HCT116 (cell line): ENCODE measurements around the gene TOM1L1. TPM values are rescaled to one million over a fixed set of nuclear protein-coding genes. Genes with fewer than 3 reads are reported as not detected.

Experiments used
- ATAC-seq: fragments of 200-7000 bp; cut with Tn5 transposase; 2 replicates; pipeline ENCODE4 v1.9.1; 2020; ENCODE audit warnings: mild to moderate bottlenecking, moderate library complexity
- BruUV-seq: library from RNA; stranded (reverse); fragments of 400-500 nt; replicated peaks from 2 replicates; lab custom pipeline; 2021; lab: Mats Ljungman, UMichigan
- CTCF ChIA-PET: fragments of 300-600 bp; sonication (Branson Sonifier 250); formaldehyde crosslinking; loops from one replicate; lab custom pipeline; 2021; ENCODE audit warnings: antibody characterized with exemption; lab: Charles Lee
- POLR2A ChIA-PET: fragments of 300-600, 350-600 bp; sonication (Branson Sonifier 250); formaldehyde crosslinking; loops from one replicate; lab custom pipeline; 2021; ENCODE audit warnings: antibody characterized with exemption; lab: Charles Lee
- RAD21 ChIA-PET, 2 experiments: fragments of 300-600 bp; sonication (Branson Sonifier 250); formaldehyde crosslinking; loops; one replicate each; lab custom pipeline; 2023; ENCODE audit warnings: low total read pairs in 2 of 2; ENCODE audit not compliant: uncharacterized antibody in 2 of 2, unreplicated experiment in 2 of 2, low non-redundant PET in 1 of 2; lab: Charles Lee
- DNase-seq: peaks from one replicate; pipeline ENCODE4 v3.0.0-alpha.2; 2010; ENCODE audit warnings: low read depth, low spot score
- H2AFZ ChIP-seq: fragments of 200-600 bp; shearing (Covaris generic), sonication (generic); 2 replicates; pipeline ENCODE4 v1.6.1; 2017; ENCODE audit warnings: low read depth, mixed run types, mixed read lengths, antibody characterized with exemption, low read length; ENCODE audit not compliant: poor library complexity, severe bottlenecking
- H3K27ac ChIP-seq: 2 replicates; pipeline ENCODE4 v1.5.1; 2012; ENCODE audit warnings: low read depth, low read length
- H3K27me3 ChIP-seq: fragments of 200-600 bp; sonication (generic); 2 replicates; pipeline ENCODE4 v1.6.1; 2016; ENCODE audit warnings: mixed run types, low read length, mixed read lengths; ENCODE audit not compliant: insufficient read depth
- H3K36me3 ChIP-seq, 2 experiments: fragments of 200-500 bp in 1 of 2; fragments of 200-600 bp in 1 of 2; sonication (Bioruptor generic) in 1 of 2; sonication (generic) in 1 of 2; 2 replicates each; pipeline versions ENCODE4 v1.5.1 to v1.6.1; 2014 to 2016; ENCODE audit warnings: low read length in 2 of 2, inconsistent platforms in 1 of 2, mixed read lengths in 1 of 2, mixed run types in 1 of 2; ENCODE audit not compliant: insufficient read depth in 2 of 2, control insufficient read depth in 1 of 2
- H3K4me1 ChIP-seq, 2 experiments: fragments of 200-600 bp in 1 of 2; sonication (generic) in 1 of 2; 2 replicates each; pipeline versions ENCODE4 v1.5.1 to v1.6.1; 2012 to 2017; ENCODE audit warnings: low read length in 2 of 2, inconsistent platforms in 1 of 2, mild to moderate bottlenecking in 1 of 2, mixed read lengths in 1 of 2, mixed run types in 1 of 2, moderate library complexity in 1 of 2; ENCODE audit not compliant: insufficient read depth in 2 of 2, control insufficient read depth in 1 of 2
- H3K4me2 ChIP-seq: fragments of 200-600 bp; sonication (generic); 2 replicates; pipeline ENCODE4 v1.6.1; 2017; ENCODE audit warnings: mixed run types, low read length, mixed read lengths
- H3K4me3 ChIP-seq, 2 experiments: fragments of 200-600 bp in 1 of 2; sonication (generic) in 1 of 2; replicated peaks in 1 of 2; 2 replicates each; pipeline ENCODE4 v1.5.1; 2011 to 2016; ENCODE audit warnings: low read length in 2 of 2, control low read depth in 1 of 2, low read depth in 1 of 2, mild to moderate bottlenecking in 1 of 2, mixed read lengths in 1 of 2, mixed run types in 1 of 2
- H3K79me2 ChIP-seq: fragments of 200-600 bp; sonication (generic); 2 replicates; pipeline ENCODE4 v1.6.1; 2017; ENCODE audit warnings: mild to moderate bottlenecking, mixed run types, low read length, moderate library complexity, mixed read lengths; ENCODE audit not compliant: insufficient read depth
- H3K9ac ChIP-seq: fragments of 200-600 bp; sonication (generic); 2 replicates; pipeline ENCODE4 v1.6.1; 2016; ENCODE audit warnings: low read length, mixed read lengths
- H3K9me2 ChIP-seq: fragments of 200-600 bp; sonication (generic), shearing (Covaris generic); 2 replicates; pipeline ENCODE4 v1.6.1; 2017; ENCODE audit warnings: mixed run types, mild to moderate bottlenecking, moderate library complexity; ENCODE audit not compliant: insufficient read depth
- H3K9me3 ChIP-seq, 2 experiments: fragments of 200-500 bp in 1 of 2; fragments of 200-600 bp in 1 of 2; sonication (Bioruptor generic) in 1 of 2; sonication (generic) in 1 of 2; 2 replicates each; pipeline ENCODE4 v1.6.1; 2014 to 2017; ENCODE audit warnings: low read length in 2 of 2, mixed read lengths in 2 of 2, inconsistent platforms in 1 of 2, low read depth in 1 of 2, mild to moderate bottlenecking in 1 of 2, mixed run types in 1 of 2, moderate library complexity in 1 of 2; ENCODE audit not compliant: control insufficient read depth in 1 of 2, insufficient read depth in 1 of 2
- H4K20me1 ChIP-seq: fragments of 200-600 bp; sonication (generic), shearing (Covaris generic); 2 replicates; pipeline ENCODE4 v1.6.1; 2017; ENCODE audit warnings: mixed run types, mild to moderate bottlenecking, moderate library complexity; ENCODE audit not compliant: insufficient read depth
- EGR1 ChIP-seq: IDR thresholded peaks from 2 replicates; pipeline ENCODE4 v1.6.1; 2012; ENCODE audit warnings: low read depth
- RAD21 ChIP-seq: IDR thresholded peaks from 2 replicates; pipeline ENCODE4 v1.6.1; 2012; ENCODE audit warnings: low read depth, mild to moderate bottlenecking
- SIN3A ChIP-seq: IDR thresholded peaks from 2 replicates; pipeline ENCODE4 v1.6.1; 2012; ENCODE audit warnings: low read depth
- SP1 ChIP-seq: IDR thresholded peaks from 2 replicates; pipeline ENCODE4 v1.6.1; 2012; ENCODE audit warnings: low read depth
- ZNF274 ChIP-seq: fragments of 200-500 bp; sonication (Bioruptor generic); IDR thresholded peaks from 2 replicates; pipeline ENCODE4 v1.6.1; 2014; ENCODE audit warnings: mild to moderate bottlenecking, low read depth, low read length, inconsistent platforms
- intact Hi-C: fragments of 100-400 bp; cut with micrococcal nuclease; formaldehyde crosslinking; loops from 2 replicates; pipeline ENCODE4 v1.10.0; 2022
- total RNA-seq: library from RNA; stranded (reverse); gene quantifications from one replicate; pipeline ENCODE4 v1.2.1, GENCODE V29; 2021; ENCODE audit not compliant: unreplicated experiment
- TF ChIP-seq, protein P1 (sequence below), 3 experiments: fragments of 200-600 bp in 1 of 3; sonication (generic) in 1 of 3; IDR thresholded peaks in 2 of 3; conservative IDR thresholded peaks in 1 of 3; 2 replicates each; pipeline ENCODE4 v1.5.1; 2012 to 2017; ENCODE audit warnings: low read depth in 2 of 3, low read length in 2 of 3, antibody characterized with exemption in 1 of 3, borderline replicate concordance in 1 of 3, control low read depth in 1 of 3, mild to moderate bottlenecking in 1 of 3, mixed read lengths in 1 of 3, mixed run types in 1 of 3, moderate library complexity in 1 of 3; ENCODE audit not compliant: insufficient read depth in 1 of 3
- TF ChIP-seq, protein P2 (sequence below): IDR thresholded peaks from 2 replicates; pipeline ENCODE4 v1.6.1; 2012

TOM1L1 gene
- total RNA-seq, 1 experiment from 2014 or later: 70.8 TPM

DNA sequence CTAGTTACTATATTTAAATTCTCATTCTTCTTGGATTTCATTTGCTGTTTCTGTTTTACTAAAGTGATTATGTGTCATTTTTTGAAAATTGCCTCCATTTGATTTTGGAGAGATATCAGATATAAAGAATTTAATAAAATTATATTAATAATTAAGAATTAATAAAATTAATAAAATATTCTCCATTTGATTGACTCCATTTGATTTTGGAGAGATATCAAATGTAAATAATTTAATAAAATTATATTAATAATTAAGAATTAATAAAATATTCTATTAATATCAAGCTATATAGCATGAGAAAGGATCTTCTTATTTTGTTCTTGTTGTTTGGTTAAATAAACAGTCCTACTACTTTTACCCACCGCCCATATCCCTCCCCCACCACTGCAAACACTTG lies 90.9 kb downstream of the TOM1L1 start (continued):
- TF ChIP-seq, protein P1, sequence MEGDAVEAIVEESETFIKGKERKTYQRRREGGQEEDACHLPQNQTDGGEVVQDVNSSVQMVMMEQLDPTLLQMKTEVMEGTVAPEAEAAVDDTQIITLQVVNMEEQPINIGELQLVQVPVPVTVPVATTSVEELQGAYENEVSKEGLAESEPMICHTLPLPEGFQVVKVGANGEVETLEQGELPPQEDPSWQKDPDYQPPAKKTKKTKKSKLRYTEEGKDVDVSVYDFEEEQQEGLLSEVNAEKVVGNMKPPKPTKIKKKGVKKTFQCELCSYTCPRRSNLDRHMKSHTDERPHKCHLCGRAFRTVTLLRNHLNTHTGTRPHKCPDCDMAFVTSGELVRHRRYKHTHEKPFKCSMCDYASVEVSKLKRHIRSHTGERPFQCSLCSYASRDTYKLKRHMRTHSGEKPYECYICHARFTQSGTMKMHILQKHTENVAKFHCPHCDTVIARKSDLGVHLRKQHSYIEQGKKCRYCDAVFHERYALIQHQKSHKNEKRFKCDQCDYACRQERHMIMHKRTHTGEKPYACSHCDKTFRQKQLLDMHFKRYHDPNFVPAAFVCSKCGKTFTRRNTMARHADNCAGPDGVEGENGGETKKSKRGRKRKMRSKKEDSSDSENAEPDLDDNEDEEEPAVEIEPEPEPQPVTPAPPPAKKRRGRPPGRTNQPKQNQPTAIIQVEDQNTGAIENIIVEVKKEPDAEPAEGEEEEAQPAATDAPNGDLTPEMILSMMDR (IDR thresholded peaks at IDR 0.05 in 2 of 3, conservative IDR thresholded peaks at IDR 0.05 in 1 of 3; ENCODE audit: borderline replicate concordance in 1 of 3, insufficient read depth in 1 of 3, low read depth in 2 of 3, low read length in 2 of 3): no peak
- TF ChIP-seq ZNF274 (no peak), RAD21 (no peak), SP1 (no peak)
- TF ChIP-seq, protein P2, sequence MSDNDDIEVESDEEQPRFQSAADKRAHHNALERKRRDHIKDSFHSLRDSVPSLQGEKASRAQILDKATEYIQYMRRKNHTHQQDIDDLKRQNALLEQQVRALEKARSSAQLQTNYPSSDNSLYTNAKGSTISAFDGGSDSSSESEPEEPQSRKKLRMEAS: no peak
- TF ChIP-seq, all 23 proteins: peak for 0

GRCh38 chr17:54992797-54993639 lies 92.4 kb downstream of the TOM1L1 start:
- Histone ChIP-seq H3K9me2 (no peaks in the 10 kb centered on the region), H3K9me3 (no peaks in the 10 kb centered on the region), H3K36me3 (no peaks in the 10 kb centered on the region), H4K20me1 (no peaks in the 10 kb centered on the region), H2AFZ (no peak overlapping the region), H3K4me2 (no peak overlapping the region), H3K27me3 (no peaks in the 10 kb centered on the region), H3K9ac (no peak overlapping the region), H3K27ac (no peak overlapping the region), H3K79me2 (no peaks in the 10 kb centered on the region), H3K4me1 (no peaks in the 10 kb centered on the region), H3K4me3 (no peak overlapping the region)
- no TSS peak for BruUV-seq
- intact Hi-C loops: loop anchor here (1.0 kb wide), 4 partner anchors 303 to 521 kb away; no protein-coding TSS in a partner anchor
- ChIA-PET RAD21 (interaction anchor here in 1 of 2 experiments (0.8 to 1.4 kb wide), 3 partner anchors 13 to 363 kb away, joined by 3 to 6 read pairs (median 4); no protein-coding TSS in a partner anchor), CTCF (interaction anchor here (0.7 to 5.4 kb wide), 19 partner anchors 8 to 572 kb away, joined by 3 to 70 read pairs (median 4); no protein-coding TSS in a partner anchor), POLR2A (interaction anchor here (0.7 to 1.0 kb wide), 2 partner anchors 19 to 357 kb away, joined by 3 read pairs; no protein-coding TSS in a partner anchor)
- DNase-seq: peak; percentile 53
- peak; percentile 94 for ATAC-seq
- TF ChIP-seq RAD21: peak; percentile 85
- TF ChIP-seq EGR1: no peak
- TF ChIP-seq, protein P1 (IDR thresholded peaks at IDR 0.05 in 2 of 3, conservative IDR thresholded peaks at IDR 0.05 in 1 of 3; ENCODE audit: borderline replicate concordance in 1 of 3, insufficient read depth in 1 of 3, low read depth in 2 of 3, low read length in 2 of 3): peak; percentile 56 to 85 (median 77)
- no peak for TF ChIP-seq SIN3A
